Measurements from ENCODE around the gene ALDH1A3. TPM values are rescaled to one million over a fixed set of nuclear protein-coding genes. Genes with fewer than 3 reads are reported as not detected.

Gene ALDH1A3
- total and polyA plus RNA-seq, 2 of the 13 experiments (the other 11 are each of a cell fraction or from before 2014, with no cell fraction given) = not detected

DNA sequence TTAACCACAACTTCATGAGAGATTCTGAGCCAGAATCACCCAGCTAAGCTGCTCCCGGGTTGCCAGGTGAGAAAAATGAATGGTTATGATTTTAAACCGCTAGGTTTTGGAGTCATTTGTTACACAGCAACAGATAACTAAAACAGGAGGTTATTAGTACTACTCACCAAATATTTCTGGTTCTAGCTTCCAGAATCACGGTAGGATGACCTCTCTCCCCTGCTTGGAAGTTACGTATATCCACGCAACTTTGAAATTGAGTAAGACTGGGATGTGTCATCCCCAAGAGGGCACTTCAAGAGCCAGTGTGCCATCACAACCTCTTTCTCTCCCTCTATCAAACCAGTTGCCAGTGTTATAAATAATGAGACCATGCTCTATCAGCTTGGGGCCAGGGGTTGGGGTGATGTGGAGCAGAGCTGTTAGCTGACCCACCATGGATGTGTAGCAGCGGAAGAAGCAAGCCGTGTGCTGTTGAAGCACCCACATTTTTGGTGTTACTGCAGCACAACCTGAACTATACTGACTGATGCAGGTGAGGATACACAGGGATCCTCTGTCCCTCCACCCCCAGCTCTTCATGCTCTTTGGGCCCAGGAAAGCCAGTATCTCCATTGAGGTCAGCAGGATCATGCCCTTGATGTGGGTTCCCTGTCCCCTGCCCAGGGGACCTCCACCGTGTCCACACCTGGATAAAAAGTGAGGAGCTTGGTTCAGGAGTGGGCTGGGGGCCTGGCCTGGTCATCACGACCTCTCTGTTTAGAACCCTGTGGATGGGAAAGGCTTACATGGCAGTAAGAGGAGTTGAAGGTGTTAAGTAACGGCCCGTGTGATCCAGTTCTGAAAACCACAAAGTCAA lies 19.4 kb upstream of the ALDH1A3 start:
- ChIA-PET POLR2A (no interaction called here), CTCF (ENCODE audit: low intra/inter-chr PET ratio, low total read pairs) (no interaction called here)
- ATAC-seq = no peak
- TF ChIP-seq ZNF12 (CRISPR knock-in tag; IDR thresholded peaks at IDR 0.05) = peak; percentile 95
- TF ChIP-seq ZNF761 (CRISPR knock-in tag; conservative IDR thresholded peaks at IDR 0.05) = no peak
- TF ChIP-seq MTERF4 (CRISPR knock-in tag; IDR thresholded peaks at IDR 0.05) = no peak
- no peak for TF ChIP-seq ZC3H13 (CRISPR knock-in tag; IDR thresholded peaks at IDR 0.05)
- TF ChIP-seq NFYC (CRISPR knock-in tag; IDR thresholded peaks at IDR 0.05) = no peak
- Histone ChIP-seq H3K79me2 (ENCODE audit: insufficient read depth, low read length) (no peaks in the 10 kb centered on the region), H3K4me1 (ENCODE audit: insufficient read depth, low read length) (no peaks in the 10 kb centered on the region), H3K27me3 (ENCODE audit: control insufficient read depth in 1 of 2, insufficient read depth in 2 of 2, low read length in 2 of 2) (peaks cover 2 to 31% of the 10 kb centered on the region in 2 experiments; a peak in 4 of 5 replicates), H3K36me3 (replicated peaks in 1 of 2; ENCODE audit: control insufficient read depth in 1 of 2, insufficient read depth in 2 of 2, low read length in 2 of 2) (no peaks in the 10 kb centered on the region), H3K9me3 (ENCODE audit: low read length) (no peaks in the 10 kb centered on the region), H3K27ac (ENCODE audit: extremely low read length, insufficient read depth, low read length) (no peak overlapping the region), H3K4me3 (replicated peaks in 1 of 3; ENCODE audit: insufficient read depth in 1 of 3, low read depth in 2 of 3, low read length in 3 of 3) (no peak overlapping the region), H3K9ac (ENCODE audit: insufficient read depth, low read depth, low read length) (no peak overlapping the region), H2AFZ (ENCODE audit: low read length) (no peak overlapping the region), H4K20me1 (ENCODE audit: insufficient read depth, low read length) (no peaks in the 10 kb centered on the region), H3K4me2 (ENCODE audit: low read depth, low read length) (no peak overlapping the region)
- in situ Hi-C loops (cut with HindIII; ENCODE audit: extremely low pct_ligation_motif_present, low pct_unique_long_range_greater_than_20kb) = no loop called here
- intact Hi-C loops (cut with micrococcal nuclease; ENCODE audit: unreplicated experiment) = no loop called here
- no peak for FAIRE-seq
- WGBS (ENCODE audit: low lambda C conversion rate) = 36% methylated on average over 11 of the region's 11 CpGs
- DNase-seq (ENCODE audit: low spot score) = no peak
- BruUV-seq (replicated peaks) = no TSS peak

- Histone ChIP-seq H3K36me3 (replicated peaks in 1 of 2; ENCODE audit: control insufficient read depth in 1 of 2, insufficient read depth in 2 of 2, low read length in 2 of 2) (no peaks in the 10 kb centered on the region), H3K9ac (ENCODE audit: insufficient read depth, low read depth, low read length) (no peak overlapping the region), H3K4me2 (ENCODE audit: low read depth, low read length) (no peak overlapping the region), H3K27me3 (ENCODE audit: control insufficient read depth in 1 of 2, insufficient read depth in 2 of 2, low read length in 2 of 2) (peaks cover 3 to 36% of the 10 kb centered on the region in 2 experiments; a peak in 3 of 5 replicates), H3K4me1 (ENCODE audit: insufficient read depth, low read length) (no peaks in the 10 kb centered on the region), H3K4me3 (replicated peaks in 1 of 3; ENCODE audit: insufficient read depth in 1 of 3, low read depth in 2 of 3, low read length in 3 of 3) (no peak overlapping the region), H4K20me1 (ENCODE audit: insufficient read depth, low read length) (no peaks in the 10 kb centered on the region), H3K79me2 (ENCODE audit: insufficient read depth, low read length) (no peaks in the 10 kb centered on the region), H2AFZ (ENCODE audit: low read length) (no peak overlapping the region), H3K27ac (ENCODE audit: extremely low read length, insufficient read depth, low read length) (no peak overlapping the region), H3K9me3 (ENCODE audit: low read length) (no peaks in the 10 kb centered on the region)
- FAIRE-seq (no peak), DNase-seq (ENCODE audit: low spot score) (no peak), ATAC-seq (no peak)
- intact Hi-C loops (cut with micrococcal nuclease; ENCODE audit: unreplicated experiment) (no loop called here), in situ Hi-C loops (cut with HindIII; ENCODE audit: extremely low pct_ligation_motif_present, low pct_unique_long_range_greater_than_20kb) (no loop called here)
- CTCF ChIA-PET (ENCODE audit: low intra/inter-chr PET ratio, low total read pairs) = no interaction called here
- 33% methylated on average over 9 of the region's 14 CpGs for WGBS (ENCODE audit: low lambda C conversion rate)
- BruUV-seq (replicated peaks) = no TSS peak
- TF ChIP-seq CCAR2 (optimal IDR thresholded peaks at IDR 0.05; ENCODE audit: low read depth, low read length) = no peak
- POLR2A ChIA-PET = no interaction called here
These were observed 18.7 kb upstream of the ALDH1A3 start for GRCh38 chr15:100860829-100861510.
